ENCODE measurements around the gene FBN2.

The FBN2 gene

DNA sequence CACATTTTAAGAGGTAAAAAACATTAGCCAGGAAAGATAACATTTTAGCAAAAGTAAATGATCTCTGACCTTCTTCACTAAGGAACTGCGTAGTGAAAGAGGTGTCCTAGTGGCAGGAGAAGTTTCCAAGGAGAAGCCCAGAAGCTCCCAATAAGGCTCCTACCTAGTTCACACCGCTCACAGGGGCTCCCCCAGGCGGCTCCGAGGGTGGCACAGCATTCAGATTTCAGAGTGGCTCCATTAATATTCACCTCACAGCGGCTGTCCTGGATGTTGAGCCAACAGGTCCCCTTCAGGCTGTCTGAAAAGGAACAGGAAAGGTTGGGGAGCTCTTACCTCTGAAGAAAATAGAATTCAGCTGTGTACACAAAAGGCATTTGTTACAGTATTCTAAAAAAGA is 187.3 kb downstream of the FBN2 start:
- no peak overlapping the region for H3K9ac ChIP-seq (ENCODE audit: low read depth, low read length)
- H3K4me3 ChIP-seq (ENCODE audit: low read length): no peak overlapping the region
- no peaks in the 10 kb centered on the region for H3K9me3 ChIP-seq (ENCODE audit: insufficient read depth, low read depth, low read length)

DNA sequence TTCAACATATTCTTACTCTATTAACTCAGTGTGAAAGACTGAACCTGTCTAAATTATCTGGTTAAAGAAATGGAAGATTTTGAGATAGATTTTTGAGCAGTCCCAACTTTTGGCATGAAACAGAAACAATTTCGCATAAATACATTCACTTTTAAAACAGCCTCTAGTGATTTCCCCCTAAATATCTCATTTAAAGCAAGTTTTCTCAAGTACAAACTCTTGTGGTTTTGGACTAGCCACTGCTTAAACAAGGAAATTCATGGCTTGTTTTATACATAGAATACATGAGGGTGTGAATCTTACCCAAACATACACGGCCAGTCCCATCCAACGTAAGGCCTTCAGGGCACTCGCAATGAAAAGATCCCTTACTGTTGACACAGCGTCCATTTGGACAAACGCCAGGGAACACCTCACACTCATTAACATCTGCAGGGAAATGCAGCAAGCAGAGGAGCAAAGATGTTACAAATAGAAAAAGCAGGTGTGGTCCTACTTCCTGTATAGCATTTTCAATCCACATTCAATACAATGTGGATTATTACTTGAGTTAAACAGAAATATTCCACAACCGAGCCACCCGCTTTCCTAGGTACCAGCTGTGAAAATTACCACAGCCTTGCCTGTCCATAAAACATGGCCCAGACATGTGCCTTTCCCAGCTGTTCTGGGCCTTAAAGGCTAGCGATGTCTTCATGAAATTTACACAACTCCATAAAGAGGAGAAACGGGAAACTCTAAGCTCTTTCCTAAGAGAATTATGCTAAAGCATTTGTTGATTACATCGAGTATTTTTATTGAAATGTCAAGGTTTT is 188.8 kb downstream of the FBN2 start:
- H3K27ac ChIP-seq (ENCODE audit: low read length): no peak overlapping the region
- peaks cover 21% of the 10 kb centered on the region; the same call in 1 of the 2 replicates for H3K36me3 ChIP-seq (ENCODE audit: insufficient read depth, low read depth, low read length)
- H3K9me3 ChIP-seq (ENCODE audit: insufficient read depth, low read depth, low read length): no peaks in the 10 kb centered on the region
- H3K4me1 ChIP-seq (ENCODE audit: insufficient read depth, low read length): no peaks in the 10 kb centered on the region
- no peak overlapping the region for H3K4me3 ChIP-seq (ENCODE audit: low read length)
- no peaks in the 10 kb centered on the region for H3K27me3 ChIP-seq (ENCODE audit: insufficient read depth, low read length)
- no peak overlapping the region for H3K9ac ChIP-seq (ENCODE audit: low read depth, low read length)

More for the DNA sequence above, 187.3 kb downstream of the FBN2 start:
- Histone ChIP-seq H3K4me1 (ENCODE audit: insufficient read depth, low read length) (no peaks in the 10 kb centered on the region), H3K27me3 (ENCODE audit: insufficient read depth, low read length) (no peaks in the 10 kb centered on the region), H3K36me3 (ENCODE audit: insufficient read depth, low read depth, low read length) (0 out of 2 replicates have a peak, but pooled peaks cover 13% of the 10 kb centered on the region), H3K27ac (ENCODE audit: low read length) (no peak overlapping the region)

DNA sequence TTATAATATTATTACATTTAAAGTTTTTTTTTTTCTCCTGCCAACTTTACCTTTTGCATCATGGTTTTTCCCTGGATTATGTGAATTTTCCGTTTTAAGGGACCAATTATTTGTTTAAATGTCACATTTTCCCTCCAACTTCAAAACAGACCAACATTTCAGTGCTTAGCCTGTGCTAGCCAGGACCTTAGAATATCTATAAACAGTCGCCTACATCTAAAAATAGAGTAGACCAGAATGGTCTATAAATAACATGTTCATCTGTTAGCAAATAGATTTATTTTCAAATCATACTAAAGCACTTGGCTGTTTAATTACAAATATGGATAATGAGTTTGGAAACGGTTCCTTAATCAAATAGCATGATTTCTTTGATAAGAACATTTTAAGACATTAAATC is 192.0 kb downstream of the FBN2 start:
- Histone ChIP-seq H3K9ac (ENCODE audit: low read depth, low read length) (no peak overlapping the region), H3K4me1 (ENCODE audit: insufficient read depth, low read length) (no peaks in the 10 kb centered on the region), H3K36me3 (ENCODE audit: insufficient read depth, low read depth, low read length) (peaks cover 22% of the 10 kb centered on the region; the same call in 1 of the 2 replicates), H3K4me3 (ENCODE audit: low read length) (no peak overlapping the region), H3K27ac (ENCODE audit: low read length) (no peak overlapping the region), H3K27me3 (ENCODE audit: insufficient read depth, low read length) (no peaks in the 10 kb centered on the region), H3K9me3 (ENCODE audit: insufficient read depth, low read depth, low read length) (no peaks in the 10 kb centered on the region)

DNA sequence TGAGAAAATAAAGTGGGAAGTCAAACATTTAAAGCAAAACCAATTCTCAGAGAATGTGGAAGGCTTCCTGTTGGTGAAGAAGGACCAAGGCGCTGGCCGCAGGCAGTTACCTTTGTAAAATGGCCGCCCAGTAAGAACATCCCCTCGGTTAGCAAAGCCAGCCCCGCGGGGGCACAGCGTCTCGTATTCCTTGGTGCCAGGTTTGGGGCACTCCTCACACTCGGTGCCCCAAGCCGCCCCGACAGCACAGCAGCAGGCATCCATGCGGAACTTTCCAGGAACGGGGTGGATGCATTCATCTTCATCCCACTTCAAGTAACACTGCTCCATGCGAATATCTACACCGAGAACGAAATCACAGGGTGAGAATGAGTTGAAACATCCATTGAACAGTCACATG is 192.8 kb downstream of the FBN2 start:
- Histone ChIP-seq H3K4me1 (ENCODE audit: insufficient read depth, low read length) (no peaks in the 10 kb centered on the region), H3K9me3 (ENCODE audit: insufficient read depth, low read depth, low read length) (no peaks in the 10 kb centered on the region), H3K9ac (ENCODE audit: low read depth, low read length) (no peak overlapping the region), H3K36me3 (ENCODE audit: insufficient read depth, low read depth, low read length) (peaks cover 22% of the 10 kb centered on the region; the same call in 1 of the 2 replicates), H3K27me3 (ENCODE audit: insufficient read depth, low read length) (no peaks in the 10 kb centered on the region), H3K4me3 (ENCODE audit: low read length) (no peak overlapping the region), H3K27ac (ENCODE audit: low read length) (no peak overlapping the region)

DNA sequence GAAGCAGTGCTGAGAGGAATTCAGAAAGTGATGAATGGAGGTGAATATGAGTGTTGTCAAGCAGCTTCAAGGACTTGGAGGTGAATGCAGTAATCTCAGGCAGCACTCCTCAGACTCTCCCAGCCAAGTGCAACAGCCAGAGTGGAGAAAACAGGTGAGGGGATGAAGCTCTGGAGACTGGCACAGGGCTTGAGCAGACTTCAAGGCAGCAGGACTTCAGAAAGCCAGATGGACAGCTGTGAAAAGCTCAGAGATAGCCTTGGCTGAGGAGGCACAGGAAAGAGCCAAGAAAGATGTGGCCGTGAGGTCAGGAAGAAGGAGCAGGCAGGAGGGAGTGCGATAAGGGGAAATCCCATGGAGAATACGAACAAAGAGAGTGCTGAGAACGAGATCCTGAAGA is 194.9 kb downstream of the FBN2 start:
- Histone ChIP-seq H3K27me3 (ENCODE audit: insufficient read depth, low read length) (no peaks in the 10 kb centered on the region), H3K27ac (ENCODE audit: low read length) (no peak overlapping the region), H3K4me1 (ENCODE audit: insufficient read depth, low read length) (no peaks in the 10 kb centered on the region), H3K9ac (ENCODE audit: low read depth, low read length) (no peak overlapping the region), H3K36me3 (ENCODE audit: insufficient read depth, low read depth, low read length) (peaks cover 17% of the 10 kb centered on the region; the same call in 1 of the 2 replicates), H3K9me3 (ENCODE audit: insufficient read depth, low read depth, low read length) (no peaks in the 10 kb centered on the region), H3K4me3 (ENCODE audit: low read length) (no peak overlapping the region)

DNA sequence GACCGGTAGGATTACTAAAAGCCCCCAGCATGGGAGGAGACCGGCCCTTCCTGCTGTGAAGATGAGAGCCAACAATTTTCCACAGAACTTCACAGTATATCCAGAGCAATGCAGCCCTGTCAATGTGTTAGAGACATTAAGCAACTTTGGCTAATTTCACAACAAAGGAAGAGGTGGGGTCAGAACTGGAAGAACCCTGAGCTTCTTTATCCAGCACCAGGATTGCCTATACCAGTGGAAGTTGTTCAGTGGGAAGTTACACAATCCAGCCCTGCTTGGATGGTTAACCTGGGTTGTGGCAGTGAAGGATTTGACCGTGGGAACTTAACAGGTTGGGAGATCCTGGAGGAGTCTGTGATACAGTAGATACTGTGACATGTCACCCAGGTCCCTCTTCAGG is 197.0 kb downstream of the FBN2 start:
- H3K36me3 ChIP-seq (ENCODE audit: insufficient read depth, low read depth, low read length): peaks cover 33% of the 10 kb centered on the region

DNA sequence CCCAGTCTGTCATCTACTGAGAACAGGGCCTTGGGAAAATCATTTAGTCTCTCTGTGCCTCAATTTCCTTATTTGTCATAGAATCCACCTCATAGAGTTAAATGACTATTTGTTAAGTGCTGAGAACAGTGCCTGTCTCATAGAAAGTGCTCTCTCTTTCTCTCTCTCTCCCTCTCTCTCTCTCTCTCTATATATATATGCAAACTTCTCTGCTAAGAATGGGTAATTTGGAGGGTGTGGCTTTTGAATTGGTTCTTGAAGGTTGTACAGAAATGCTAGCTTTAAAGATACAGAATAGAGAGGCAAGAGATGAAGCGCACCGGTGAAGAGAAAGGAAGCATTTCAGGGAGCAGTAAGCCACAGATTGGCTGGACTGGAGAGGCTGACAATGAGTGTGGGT is 197.4 kb downstream of the FBN2 start:
- Histone ChIP-seq H3K4me3 (ENCODE audit: low read length) (no peak overlapping the region), H3K9me3 (ENCODE audit: insufficient read depth, low read depth, low read length) (no peaks in the 10 kb centered on the region), H3K27ac (ENCODE audit: low read length) (no peak overlapping the region), H3K27me3 (ENCODE audit: insufficient read depth, low read length) (no peaks in the 10 kb centered on the region), H3K36me3 (ENCODE audit: insufficient read depth, low read depth, low read length) (peaks cover 37% of the 10 kb centered on the region), H3K9ac (ENCODE audit: low read depth, low read length) (no peak overlapping the region), H3K4me1 (ENCODE audit: insufficient read depth, low read length) (no peaks in the 10 kb centered on the region)

More for the DNA sequence above, 197.0 kb downstream of the FBN2 start:
- Histone ChIP-seq H3K9ac (ENCODE audit: low read depth, low read length) (no peak overlapping the region), H3K9me3 (ENCODE audit: insufficient read depth, low read depth, low read length) (no peaks in the 10 kb centered on the region), H3K4me3 (ENCODE audit: low read length) (no peak overlapping the region), H3K27ac (ENCODE audit: low read length) (no peak overlapping the region), H3K4me1 (ENCODE audit: insufficient read depth, low read length) (no peaks in the 10 kb centered on the region), H3K27me3 (ENCODE audit: insufficient read depth, low read length) (no peaks in the 10 kb centered on the region)

DNA sequence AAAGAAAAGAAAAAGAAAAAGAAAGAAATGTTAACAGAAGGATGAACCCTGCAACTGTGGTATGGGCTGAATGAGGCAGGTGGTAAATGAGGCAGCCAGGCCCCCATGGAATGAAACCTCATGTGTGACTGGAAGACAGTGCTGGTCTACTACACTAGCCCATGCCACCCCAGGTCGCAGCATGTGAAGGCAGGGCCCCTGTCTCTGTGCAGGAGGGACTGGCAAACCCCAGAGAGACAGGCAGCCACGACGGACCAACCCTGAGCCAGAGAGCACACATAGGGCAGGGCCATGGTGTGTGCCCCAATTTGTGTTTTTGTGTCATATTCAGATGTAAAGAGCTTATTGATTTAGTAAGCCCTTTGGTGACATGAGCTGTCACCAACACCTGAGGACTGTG is 198.5 kb downstream of the FBN2 start:
- H3K36me3 ChIP-seq (ENCODE audit: insufficient read depth, low read depth, low read length): peaks cover 42% of the 10 kb centered on the region
- no peaks in the 10 kb centered on the region for H3K9me3 ChIP-seq (ENCODE audit: insufficient read depth, low read depth, low read length)
- H3K4me3 ChIP-seq (ENCODE audit: low read length): no peak overlapping the region
- no peak overlapping the region for H3K27ac ChIP-seq (ENCODE audit: low read length)
- no peak overlapping the region for H3K9ac ChIP-seq (ENCODE audit: low read depth, low read length)
- no peaks in the 10 kb centered on the region for H3K4me1 ChIP-seq (ENCODE audit: insufficient read depth, low read length)
- H3K27me3 ChIP-seq (ENCODE audit: insufficient read depth, low read length): no peaks in the 10 kb centered on the region

DNA sequence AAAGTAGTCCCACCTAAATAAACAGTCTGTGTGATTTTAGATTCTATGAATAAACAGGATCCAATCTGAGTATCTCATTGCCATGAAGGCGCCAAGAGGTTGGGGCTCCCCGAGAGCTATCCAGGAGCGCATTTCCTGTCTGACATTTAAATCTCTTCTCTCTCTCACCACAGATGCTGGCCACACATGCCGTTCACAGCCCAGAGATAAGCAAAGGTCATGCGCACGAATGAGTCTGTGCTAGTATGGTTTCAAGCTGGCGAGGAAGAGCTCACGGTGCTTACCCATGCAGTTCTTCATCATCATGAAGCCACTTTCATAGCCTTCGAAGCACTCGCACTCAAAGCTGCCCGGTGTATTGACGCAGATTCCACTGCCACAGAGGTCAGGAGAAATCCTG is 199.4 kb downstream of the FBN2 start:
- Histone ChIP-seq H3K4me1 (ENCODE audit: insufficient read depth, low read length) (no peaks in the 10 kb centered on the region), H3K27me3 (ENCODE audit: insufficient read depth, low read length) (no peaks in the 10 kb centered on the region), H3K9ac (ENCODE audit: low read depth, low read length) (no peak overlapping the region), H3K4me3 (ENCODE audit: low read length) (no peak overlapping the region), H3K9me3 (ENCODE audit: insufficient read depth, low read depth, low read length) (no peaks in the 10 kb centered on the region), H3K27ac (ENCODE audit: low read length) (no peak overlapping the region), H3K36me3 (ENCODE audit: insufficient read depth, low read depth, low read length) (peaks cover 40% of the 10 kb centered on the region)

DNA sequence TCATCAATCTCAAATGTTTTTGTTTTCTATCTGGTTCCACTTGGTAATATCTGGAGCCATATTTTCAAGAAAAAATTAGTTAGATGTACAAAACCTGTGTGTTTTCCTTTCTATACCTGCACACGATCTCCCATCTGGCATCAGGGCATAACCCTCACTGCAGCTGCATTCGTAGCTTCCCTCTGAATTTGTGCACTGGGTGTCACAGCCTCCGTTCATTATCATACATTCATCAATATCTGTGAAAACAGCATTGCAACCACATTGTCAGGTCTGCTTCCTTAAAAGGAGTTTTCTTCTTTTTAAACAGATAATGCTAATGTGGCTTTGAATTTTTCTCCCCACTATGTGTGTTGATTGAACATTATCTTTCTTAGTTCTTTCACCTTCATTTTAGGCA is 202.7 kb downstream of the FBN2 start:
- H3K27me3 ChIP-seq (ENCODE audit: insufficient read depth, low read length): no peaks in the 10 kb centered on the region
- H3K27ac ChIP-seq (ENCODE audit: low read length): no peak overlapping the region
- H3K4me1 ChIP-seq (ENCODE audit: insufficient read depth, low read length): no peaks in the 10 kb centered on the region
- peaks cover 61% of the 10 kb centered on the region for H3K36me3 ChIP-seq (ENCODE audit: insufficient read depth, low read depth, low read length)
- H3K9me3 ChIP-seq (ENCODE audit: insufficient read depth, low read depth, low read length): no peaks in the 10 kb centered on the region
- H3K9ac ChIP-seq (ENCODE audit: low read depth, low read length): no peak overlapping the region
- no peak overlapping the region for H3K4me3 ChIP-seq (ENCODE audit: low read length)

DNA sequence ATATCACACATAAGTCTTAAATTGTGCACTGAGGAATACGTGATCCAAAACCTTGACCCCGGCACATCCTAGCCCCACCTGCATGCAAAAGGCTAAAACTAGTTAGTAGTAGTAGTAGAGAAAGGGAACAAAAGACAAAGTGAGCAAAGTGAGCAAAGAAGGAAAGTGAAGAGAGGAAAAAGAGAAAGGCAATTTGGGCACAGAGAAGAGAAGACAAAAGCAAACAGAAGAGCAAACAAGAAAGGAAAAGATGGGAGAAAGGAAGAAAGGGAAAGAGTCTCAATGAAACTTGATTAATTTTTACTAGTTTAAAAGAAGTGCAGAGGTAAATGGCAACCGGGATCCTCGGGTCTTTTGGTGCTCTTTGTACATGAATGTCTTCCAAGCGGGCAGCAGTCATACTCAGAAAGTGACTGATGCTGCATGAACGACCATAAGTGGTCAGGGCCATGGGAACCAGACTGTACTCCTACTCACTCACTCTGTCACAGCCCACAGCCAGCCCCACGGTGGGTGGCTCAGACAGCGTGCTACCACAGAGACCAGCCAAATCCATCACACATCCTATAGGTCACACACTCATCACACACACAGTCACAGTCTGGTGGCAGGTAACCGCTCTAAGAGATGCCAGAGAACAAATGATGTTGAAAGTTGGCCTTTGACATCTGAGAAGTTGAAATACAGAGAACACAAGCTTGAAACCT is 203.9 kb downstream of the FBN2 start:
- H3K4me1 ChIP-seq (ENCODE audit: insufficient read depth, low read length): no peaks in the 10 kb centered on the region
- no peak overlapping the region for H3K27ac ChIP-seq (ENCODE audit: low read length)
- no peak overlapping the region for H3K4me3 ChIP-seq (ENCODE audit: low read length)
- no peaks in the 10 kb centered on the region for H3K9me3 ChIP-seq (ENCODE audit: insufficient read depth, low read depth, low read length)
- no peak overlapping the region for H3K9ac ChIP-seq (ENCODE audit: low read depth, low read length)
- H3K27me3 ChIP-seq (ENCODE audit: insufficient read depth, low read length): no peaks in the 10 kb centered on the region
- H3K36me3 ChIP-seq (ENCODE audit: insufficient read depth, low read depth, low read length): peaks cover 69% of the 10 kb centered on the region

DNA sequence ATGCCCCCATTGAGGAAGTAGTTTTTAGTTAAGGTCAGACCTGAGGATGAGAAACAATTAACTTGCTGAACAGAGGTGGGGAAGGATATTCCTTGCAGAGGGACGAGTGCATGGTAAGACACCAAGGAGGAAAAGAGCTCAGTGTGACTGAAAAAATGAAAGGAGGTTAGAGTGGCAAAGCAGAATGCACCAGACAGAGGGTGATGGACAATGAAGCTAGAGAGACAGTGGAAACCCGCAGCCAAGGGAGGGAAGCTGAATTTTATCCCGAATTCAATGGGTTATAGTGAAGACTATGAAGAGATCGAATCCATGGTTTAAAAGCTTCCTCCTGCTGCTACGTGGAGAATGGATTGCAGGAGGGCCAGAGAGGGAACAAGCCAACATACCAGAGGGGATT is 206.8 kb downstream of the FBN2 start:
- Histone ChIP-seq H3K4me1 (ENCODE audit: insufficient read depth, low read length) (no peaks in the 10 kb centered on the region), H3K9ac (ENCODE audit: low read depth, low read length) (no peak overlapping the region), H3K4me3 (ENCODE audit: low read length) (no peak overlapping the region), H3K9me3 (ENCODE audit: insufficient read depth, low read depth, low read length) (no peaks in the 10 kb centered on the region), H3K36me3 (ENCODE audit: insufficient read depth, low read depth, low read length) (peaks cover 73% of the 10 kb centered on the region), H3K27me3 (ENCODE audit: insufficient read depth, low read length) (no peaks in the 10 kb centered on the region), H3K27ac (ENCODE audit: low read length) (no peak overlapping the region)
